ENCODE measurements around the gene ALDH3B2. TPM values are rescaled to one million over a fixed set of nuclear protein-coding genes. Genes with fewer than 3 reads are reported as not detected.
A peak's percentile ranks its signal among the peaks of the same experiment; 100 is the strongest.

The ALDH3B2 gene
- total RNA-seq, 4 donors from 2014 or later, result not detected

GRCh38 chr11:67630943-67631331, 43.5 kb downstream of the ALDH3B2 start:
- peak in 1 of 3 donors; percentile 54 for DNase-seq
- Histone ChIP-seq H3K4me3 (peak overlapping the region; percentile 57 to 81 (median 70)), H3K27me3 (no peaks in the 10 kb centered on the region), H3K4me1 (peaks cover 5 to 46% (median 9%) of the 10 kb centered on the region in 4 donors), H3K36me3 (no peaks in the 10 kb centered on the region), H3K9me3 (no peaks in the 10 kb centered on the region), H3K27ac (peak overlapping the region; percentile 90 to 100 (median 99))
- TF ChIP-seq POLR2A (IDR thresholded peaks at IDR 0.05), result no peak
- TF ChIP-seq CTCF (IDR thresholded peaks at IDR 0.05), result no peak

- no peaks in the 10 kb centered on the region for H3K9me3 ChIP-seq
- peak; percentile 99 to 100 (median 100) for DNase-seq
- H3K4me3 ChIP-seq, result peak overlapping the region; percentile 57 to 81 (median 70)
- H3K27ac ChIP-seq, result peak overlapping the region; percentile 90 to 100 (median 99)
- no peaks in the 10 kb centered on the region for H3K27me3 ChIP-seq
- H3K36me3 ChIP-seq, result no peaks in the 10 kb centered on the region
- peaks cover 5 to 46% (median 9%) of the 10 kb centered on the region in 4 donors for H3K4me1 ChIP-seq
- peak; percentile 31 to 91 (median 78) for TF ChIP-seq CTCF (IDR thresholded peaks at IDR 0.05)
- TF ChIP-seq POLR2A (IDR thresholded peaks at IDR 0.05), result peak; percentile 93 to 97
These were observed 44.0 kb downstream of the ALDH3B2 start for GRCh38 chr11:67630228-67630942.

GRCh38 chr11:67629386-67630227, 44.8 kb downstream of the ALDH3B2 start, which contains the start of gene NUDT8:
NUDT8 (minus strand) TSS chr11:67629937; CDS start chr11:67629911, 26 bp downstream.
- H3K4me3 ChIP-seq, result peak within 1 kb of the TSS; percentile 57 to 81 (median 70)
- H3K27ac ChIP-seq, result peak within 1 kb of the TSS; percentile 90 to 100 (median 99)
- H3K4me1 ChIP-seq, result peaks cover 5 to 41% (median 9%) of the 10 kb centered on the region in 4 donors
- H3K36me3 ChIP-seq, result no peaks in the 10 kb centered on the region
- TF ChIP-seq POLR2A (IDR thresholded peaks at IDR 0.05) (peak; percentile 47 to 79), CTCF (IDR thresholded peaks at IDR 0.05) (peak; percentile 91 to 95 (median 94))
- no peaks in the 10 kb centered on the region for H3K27me3 ChIP-seq
- H3K9me3 ChIP-seq, result no peaks in the 10 kb centered on the region
- peak; percentile 86 to 96 (median 90) for DNase-seq

- H3K4me1 ChIP-seq, result peaks cover 5 to 34% (median 9%) of the 10 kb centered on the region in 4 donors
- no peak for DNase-seq
- H3K4me3 ChIP-seq, result peak overlapping the region; percentile 57 to 75 (median 70)
- no peaks in the 10 kb centered on the region for H3K27me3 ChIP-seq
- H3K9me3 ChIP-seq, result no peaks in the 10 kb centered on the region
- TF ChIP-seq POLR2A (IDR thresholded peaks at IDR 0.05) (peak in 1 of 2 donors; percentile 21), CTCF (IDR thresholded peaks at IDR 0.05) (no peak)
- peak overlapping the region; percentile 90 to 100 (median 99) for H3K27ac ChIP-seq
- no peaks in the 10 kb centered on the region for H3K36me3 ChIP-seq
These were observed 45.6 kb downstream of the ALDH3B2 start for GRCh38 chr11:67628710-67629385.

Measured in Peyer's patch (tissue), 4 donors.